Measurements from ENCODE around the gene CELSR2. TPM values are rescaled to one million over a fixed set of nuclear protein-coding genes. Genes with fewer than 3 reads are reported as not detected.
A peak's percentile ranks its signal among the peaks of the same experiment; 100 is the strongest.

The CELSR2 gene
- total and polyA plus RNA-seq, 2 of the 8 experiments (the other 6 are each of a cell fraction or from before 2014, with no cell fraction given), result 12.0 to 27.7 TPM

GRCh38 chr1:109213345-109213823, 36.0 kb upstream of the CELSR2 start:
- Histone ChIP-seq H4K5ac (ENCODE audit: insufficient read length, low read depth, low read length) (peak overlapping the region; percentile 82), H3K4me1 (replicated peaks in 1 of 4; ENCODE audit: control insufficient read depth in 3 of 4, insufficient read depth in 4 of 4, low read length in 3 of 4) (peaks cover 0 to 5% (median 2%) of the 10 kb centered on the region in 4 experiments; a peak in 2 of 7 replicates), H2AFZ (ENCODE audit: low read length) (peak overlapping the region; percentile 93; the same call in 1 of the 2 replicates), H4K91ac (replicated peaks; ENCODE audit: insufficient read length, low read length) (no peak overlapping the region), H4K8ac (ENCODE audit: extremely low read depth, insufficient read depth, low read length) (peak overlapping the region; percentile 87; the same call in 1 of the 2 replicates), H2BK20ac (ENCODE audit: low read length) (no peak overlapping the region), H3K9me3 (ENCODE audit: insufficient read depth in 2 of 2, low read depth in 1 of 2, low read length in 1 of 2) (no peaks in the 10 kb centered on the region), H3K14ac (ENCODE audit: insufficient read length) (no peak overlapping the region), H2AK5ac (ENCODE audit: low read depth, low read length) (no peak overlapping the region), H3K36me3 (ENCODE audit: control insufficient read depth in 2 of 4, insufficient read depth in 4 of 4, low read length in 3 of 4) (peaks cover 0 to 5% (median 0%) of the 10 kb centered on the region in 4 experiments; a peak in 1 of 8 replicates), H2BK120ac (replicated peaks; ENCODE audit: low read depth, low read length) (no peak overlapping the region), H3K27me3 (replicated peaks in 1 of 4; ENCODE audit: control insufficient read depth in 3 of 4, extremely low read depth in 1 of 4, insufficient read depth in 3 of 4, low read length in 3 of 4) (no peaks in the 10 kb centered on the region), H3K4me2 (ENCODE audit: insufficient read depth in 1 of 2, low read depth in 2 of 2, low read length in 2 of 2) (peak overlapping the region; percentile 75 to 84), H3K79me2 (ENCODE audit: control insufficient read depth in 1 of 2, insufficient read depth in 2 of 2, low read length in 2 of 2) (peaks cover 17 to 42% of the 10 kb centered on the region in 2 experiments), H3K4me3 (ENCODE audit: extremely low read depth in 1 of 4, insufficient read depth in 2 of 4, low read depth in 3 of 4, low read length in 4 of 4) (peak overlapping the region; percentile 33 to 95 (median 60)), H3K23ac (ENCODE audit: insufficient read length) (no peak overlapping the region), H2BK15ac (ENCODE audit: low read length) (0 out of 2 replicates have a peak overlapping the region, but pooled peaks have one; percentile 67), H2BK5ac (ENCODE audit: low read depth, low read length) (peak overlapping the region; percentile 81), H3K4ac (replicated peaks; ENCODE audit: insufficient read length, low read depth, low read length) (peak overlapping the region; percentile 44), H2BK12ac (ENCODE audit: low read depth, low read length) (no peak overlapping the region), H3K79me1 (ENCODE audit: low read depth, low read length) (peaks cover 7% of the 10 kb centered on the region), H3K18ac (ENCODE audit: extremely low read depth, low read length) (peak overlapping the region; percentile 78), H3K27ac (ENCODE audit: low read depth, low read length) (no peak overlapping the region), H3K56ac (replicated peaks; ENCODE audit: insufficient read length, low read depth, low read length) (no peak overlapping the region), H3K23me2 (ENCODE audit: low read depth, low read length) (peaks cover 11% of the 10 kb centered on the region), H3K9ac (replicated peaks in 1 of 4; ENCODE audit: extremely low read depth in 1 of 4, low read depth in 3 of 4, low read length in 3 of 4) (no peak overlapping the region), H4K20me1 (replicated peaks in 1 of 2; ENCODE audit: control insufficient read depth in 1 of 2, insufficient read depth in 2 of 2, low read length in 2 of 2) (peaks cover 0 to 4% of the 10 kb centered on the region in 2 experiments)
- ChIA-PET POLR2A (ENCODE audit: partially characterized antibody) (interaction anchor here (1.0 to 4.6 kb wide), 12 partner anchors 9 to 110 kb away, joined by 3 to 45 read pairs (median 14); partner anchors contain the start of genes CELSR2 and PSRC1), CTCF (ENCODE audit: partially characterized antibody) (interaction anchor here (0.7 to 32.0 kb wide), 7 partner anchors 11 to 64 kb away, joined by 3 to 651 read pairs (median 8); partner anchors contain the start of gene CELSR2)
- 47% methylated on average over 9 of the region's 10 CpGs; no CpG with 5 or more reads in 1 of the 2 experiments for WGBS, 2 experiments (ENCODE audit: extremely low coverage in 1 of 2, insufficient coverage in 1 of 2, insufficient read length in 1 of 2, insufficient replicate concordance in 2 of 2, low coverage in 1 of 2, low lambda C conversion rate in 2 of 2, missing lambda C conversion rate in 1 of 2)
- no peak for FAIRE-seq
- DNase-seq (ENCODE audit: low read depth in 1 of 2, low spot score in 2 of 2), result no peak
- TF ChIP-seq PHF8 (conservative IDR thresholded peaks at IDR 0.05; ENCODE audit: low read depth, low read length) (no peak), GTF2F1 (IDR thresholded peaks at IDR 0.05; ENCODE audit: borderline replicate concordance, low read depth, low read length) (no peak), TBP (IDR thresholded peaks at IDR 0.05; ENCODE audit: low read depth, low read length) (no peak), YY1 (IDR thresholded peaks at IDR 0.05; ENCODE audit: low read depth, low read length) (no peak), GABPA (IDR thresholded peaks at IDR 0.05; ENCODE audit: borderline replicate concordance, insufficient read depth, low read length) (no peak), SIX5 (IDR thresholded peaks at IDR 0.05; ENCODE audit: low read depth, low read length) (no peak), ATF2 (IDR thresholded peaks at IDR 0.05; ENCODE audit: low read length) (no peak), CHD1 (IDR thresholded peaks at IDR 0.05; ENCODE audit: low read depth, low read length) (no peak), MAFK (IDR thresholded peaks at IDR 0.05; ENCODE audit: low read depth, low read length) (no peak), EP300 (IDR thresholded peaks at IDR 0.05; ENCODE audit: borderline replicate concordance in 1 of 2, low read depth in 2 of 2, low read length in 2 of 2) (no peak), SP2 (IDR thresholded peaks at IDR 0.05; ENCODE audit: low read length) (no peak)

Measured in H1 (cell line).